IMR-90 (cell line): Measurements from ENCODE around the gene SLC44A5.

Experiments
- MXI1 ChIP-seq: IDR thresholded peaks from 2 replicates; pipeline ENCODE4 v1.6.1; 2012; ENCODE audit warnings: low read depth, mild to moderate bottlenecking, low read length, moderate library complexity, borderline replicate concordance
- NFE2L2 ChIP-seq: fragments of 150-350 bp; IDR thresholded peaks from 2 replicates; pipeline ENCODE4 v1.6.1; 2016; ENCODE audit warnings: low read depth, mild to moderate bottlenecking, low read length
- RAD21 ChIP-seq: IDR thresholded peaks from 2 replicates; pipeline ENCODE4 v1.6.1; 2012; ENCODE audit warnings: low read length, improper control_type of control experiment
- TF ChIP-seq, protein P1 (sequence below): conservative IDR thresholded peaks from 2 replicates; pipeline ENCODE4 v1.5.1; 2012; ENCODE audit warnings: mild to moderate bottlenecking, low read depth, low read length, improper control_type of control experiment

DNA sequence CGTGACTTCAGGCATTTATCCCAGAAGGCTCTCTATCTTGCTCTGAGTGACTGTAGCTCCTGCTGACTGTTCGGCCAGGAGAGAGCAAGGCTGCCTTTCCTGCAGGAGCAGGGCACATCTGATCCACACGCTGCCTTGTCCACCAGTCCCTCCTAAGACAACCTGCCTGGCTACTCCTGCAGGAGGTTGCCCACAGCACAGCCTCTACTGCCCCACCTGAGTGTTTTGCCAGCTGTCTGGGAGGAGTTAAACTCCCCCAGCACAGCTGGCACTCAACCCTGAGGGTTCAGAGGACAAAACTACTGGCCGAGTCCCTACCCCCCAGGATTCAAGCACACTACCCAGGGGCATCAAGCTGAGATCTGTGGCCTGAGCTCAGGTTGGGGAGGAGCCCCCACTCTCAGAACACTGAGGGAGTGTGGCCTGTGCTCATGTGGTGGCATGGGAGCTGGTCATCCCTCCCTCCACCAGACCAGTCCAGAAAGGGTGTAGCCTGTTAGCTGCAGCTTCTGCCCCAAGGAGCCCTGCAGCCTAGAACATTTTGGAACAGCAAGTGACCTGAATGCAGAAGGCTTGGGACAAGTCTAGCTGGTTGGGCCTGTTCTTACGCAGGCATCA is 237.3 kb downstream of the SLC44A5 start:
- no peak for TF ChIP-seq MXI1
- TF ChIP-seq, protein P1, sequence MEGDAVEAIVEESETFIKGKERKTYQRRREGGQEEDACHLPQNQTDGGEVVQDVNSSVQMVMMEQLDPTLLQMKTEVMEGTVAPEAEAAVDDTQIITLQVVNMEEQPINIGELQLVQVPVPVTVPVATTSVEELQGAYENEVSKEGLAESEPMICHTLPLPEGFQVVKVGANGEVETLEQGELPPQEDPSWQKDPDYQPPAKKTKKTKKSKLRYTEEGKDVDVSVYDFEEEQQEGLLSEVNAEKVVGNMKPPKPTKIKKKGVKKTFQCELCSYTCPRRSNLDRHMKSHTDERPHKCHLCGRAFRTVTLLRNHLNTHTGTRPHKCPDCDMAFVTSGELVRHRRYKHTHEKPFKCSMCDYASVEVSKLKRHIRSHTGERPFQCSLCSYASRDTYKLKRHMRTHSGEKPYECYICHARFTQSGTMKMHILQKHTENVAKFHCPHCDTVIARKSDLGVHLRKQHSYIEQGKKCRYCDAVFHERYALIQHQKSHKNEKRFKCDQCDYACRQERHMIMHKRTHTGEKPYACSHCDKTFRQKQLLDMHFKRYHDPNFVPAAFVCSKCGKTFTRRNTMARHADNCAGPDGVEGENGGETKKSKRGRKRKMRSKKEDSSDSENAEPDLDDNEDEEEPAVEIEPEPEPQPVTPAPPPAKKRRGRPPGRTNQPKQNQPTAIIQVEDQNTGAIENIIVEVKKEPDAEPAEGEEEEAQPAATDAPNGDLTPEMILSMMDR: no peak
- no peak for TF ChIP-seq RAD21
- TF ChIP-seq NFE2L2: no peak
